ENCODE measurements around the gene MS4A15.
"Not testable (repeated sequence)": the region's sequence is repeated elsewhere in the genome, so short reads cannot be mapped to it uniquely, and the experiment has no call there.

- TF ChIP-seq CTCF (IDR thresholded peaks at IDR 0.05; ENCODE audit: insufficient read depth, low read length); REST (IDR thresholded peaks at IDR 0.05; ENCODE audit: insufficient replicate concordance, low read depth); POLR2AphosphoS5 (IDR thresholded peaks at IDR 0.05; ENCODE audit: low read depth): not testable (repeated sequence)
- TF ChIP-seq SPI1 (IDR thresholded peaks at IDR 0.05; ENCODE audit: borderline replicate concordance, low read depth) = peak; percentile 99
These were observed 3.0 kb downstream of the MS4A15 start for GRCh38 chr11:60759438-60760225.
